NCI-H748 (cell line): ENCODE results near the gene MRPL16.

Experiments
- DNase-seq: peaks from one replicate; lab custom pipeline; 2025; ENCODE audit not compliant: unreplicated experiment; lab: John Stamatoyannopoulos, UW

The MRPL16 gene

GRCh38 chr11:59776210-59777066 lies 34.1 kb downstream of the MRPL16 start:
- DNase-seq: no peak

GRCh38 chr11:59773083-59773440 lies 37.5 kb downstream of the MRPL16 start:
- DNase-seq: no peak

GRCh38 chr11:59771605-59772004 lies 39.0 kb downstream of the MRPL16 start:
- no peak for DNase-seq

- DNase-seq: no peak
Observed at GRCh38 chr11:59770869-59771268, 39.7 kb downstream of the MRPL16 start.

- no peak for DNase-seq
Observed at GRCh38 chr11:59770319-59770718, 40.3 kb downstream of the MRPL16 start.

GRCh38 chr11:59769828-59770227 lies 40.8 kb downstream of the MRPL16 start:
- no peak for DNase-seq

GRCh38 chr11:59769111-59769510 lies 41.5 kb downstream of the MRPL16 start:
- DNase-seq: no peak

- DNase-seq: no peak
Observed at GRCh38 chr11:59767225-59767611, 43.4 kb downstream of the MRPL16 start.

- DNase-seq: no peak
Observed at GRCh38 chr11:59766542-59767224, 43.9 kb downstream of the MRPL16 start.

- no peak for DNase-seq
Observed at GRCh38 chr11:59765068-59765735, 45.4 kb downstream of the MRPL16 start.

- DNase-seq: no peak
Observed at GRCh38 chr11:59761993-59762392, 48.6 kb downstream of the MRPL16 start.

GRCh38 chr11:59760771-59761170 lies 49.8 kb downstream of the MRPL16 start:
- no peak for DNase-seq

GRCh38 chr11:59759900-59760299 lies 50.7 kb downstream of the MRPL16 start:
- DNase-seq: no peak

GRCh38 chr11:59758401-59759037 lies 52.1 kb downstream of the MRPL16 start:
- DNase-seq: no peak

GRCh38 chr11:59756845-59757244 lies 53.7 kb downstream of the MRPL16 start:
- no peak for DNase-seq

GRCh38 chr11:59756558-59756840 lies 54.1 kb downstream of the MRPL16 start:
- no peak for DNase-seq
